Measurements from ENCODE around the gene ABCC6. TPM values are rescaled to one million over a fixed set of nuclear protein-coding genes. Genes with fewer than 3 reads are reported as not detected.

ABCC6 gene
- total RNA-seq, 2 experiments from 2014 or later = not detected

DNA sequence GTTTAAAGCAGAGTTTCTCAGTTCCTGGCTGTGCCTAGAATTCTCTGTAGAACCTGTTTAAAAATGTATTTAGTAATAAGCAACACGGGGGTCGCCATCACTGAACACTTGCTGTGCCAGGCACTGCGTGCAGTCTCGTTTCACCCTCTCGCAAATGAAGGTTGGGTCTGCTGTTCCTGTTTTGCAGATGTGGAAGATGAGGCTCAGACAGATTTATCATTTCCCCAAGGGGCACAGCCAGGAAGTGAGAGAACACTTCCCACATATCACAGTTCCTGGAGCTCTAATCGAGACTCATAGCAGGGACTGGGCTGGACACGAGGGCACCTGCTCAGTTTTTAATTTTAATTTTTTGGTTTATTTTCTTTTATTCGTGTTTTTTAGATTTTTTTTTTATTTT, 122.7 kb downstream of the ABCC6 start:
- no peak for ATAC-seq
- H3K27ac Mint-ChIP-seq = peak overlapping the region; percentile 28

GRCh38 chr16:16099320-16099719, 124.0 kb downstream of the ABCC6 start:
- Mint-ChIP-seq H3K9me3 (ENCODE audit: insufficient read depth) (no peaks in the 10 kb centered on the region), H3K27me3 (ENCODE audit: low read depth) (no peaks in the 10 kb centered on the region), H3K36me3 (ENCODE audit: low read depth) (peaks cover 46% of the 10 kb centered on the region), H3K4me3 (no peak overlapping the region), H3K4me1 (ENCODE audit: low read depth) (no peaks in the 10 kb centered on the region), H3K27ac (no peak overlapping the region)
- POLR2A ChIA-PET = no interaction called here
- ATAC-seq (no peak), DNase-seq (no peak)
- CTCF ChIA-PET = no interaction called here

More for the DNA sequence above, 122.7 kb downstream of the ABCC6 start:
- Mint-ChIP-seq H3K36me3 (ENCODE audit: low read depth) (peaks cover 49% of the 10 kb centered on the region), H3K9me3 (ENCODE audit: insufficient read depth) (no peaks in the 10 kb centered on the region), H3K4me1 (ENCODE audit: low read depth) (no peaks in the 10 kb centered on the region), H3K27me3 (ENCODE audit: low read depth) (no peaks in the 10 kb centered on the region), H3K4me3 (no peak overlapping the region)
- CTCF ChIA-PET = no interaction called here
- no peak for DNase-seq
- POLR2A ChIA-PET = interaction anchor here (0.6 kb wide), 1 partner anchor 207 kb away, joined by 4 read pairs; no protein-coding TSS in a partner anchor

Other genes with a start within 250 kb of the ABCC6 start
- 10 to 100 TPM; 28.4 to 29.0 TPM for gene NOMO3, start 9.0 kb upstream of the ABCC6 start, total RNA-seq
- gene NPIPA7, start 155.6 kb upstream of the ABCC6 start, total RNA-seq = 1 to 10 TPM; 6.5 to 7.9 TPM